HG03196 (cell line): Measurements from ENCODE around the gene ZNF138.

Experiments
- ATAC-seq: cut with Tn5 transposase; IDR thresholded peaks from one replicate; pipeline ENCODE4 v1.9.1; 2021; ENCODE audit not compliant: unreplicated experiment

The ZNF138 gene

DNA sequence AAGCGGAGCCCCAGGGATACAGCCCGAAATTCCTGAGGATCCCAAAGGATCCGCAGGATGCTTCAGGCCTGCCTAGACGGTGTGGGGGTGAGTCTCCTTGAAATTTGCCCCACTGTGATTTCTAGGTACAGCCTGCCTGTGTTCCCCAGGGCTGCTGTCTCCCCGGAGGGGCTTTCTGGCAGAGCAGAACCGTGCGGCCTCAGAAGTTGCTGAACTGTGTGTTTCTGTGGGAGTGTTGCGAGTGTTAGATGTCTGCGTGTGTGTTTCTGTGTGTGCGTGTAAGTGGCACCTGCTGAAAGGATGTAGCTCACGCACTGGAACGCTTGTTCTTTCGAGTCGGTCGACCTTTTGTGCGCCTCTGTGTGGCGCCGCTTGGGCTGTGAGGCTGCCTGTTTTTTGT, 81.0 kb downstream of the ZNF138 start:
- ATAC-seq: no peak

DNA sequence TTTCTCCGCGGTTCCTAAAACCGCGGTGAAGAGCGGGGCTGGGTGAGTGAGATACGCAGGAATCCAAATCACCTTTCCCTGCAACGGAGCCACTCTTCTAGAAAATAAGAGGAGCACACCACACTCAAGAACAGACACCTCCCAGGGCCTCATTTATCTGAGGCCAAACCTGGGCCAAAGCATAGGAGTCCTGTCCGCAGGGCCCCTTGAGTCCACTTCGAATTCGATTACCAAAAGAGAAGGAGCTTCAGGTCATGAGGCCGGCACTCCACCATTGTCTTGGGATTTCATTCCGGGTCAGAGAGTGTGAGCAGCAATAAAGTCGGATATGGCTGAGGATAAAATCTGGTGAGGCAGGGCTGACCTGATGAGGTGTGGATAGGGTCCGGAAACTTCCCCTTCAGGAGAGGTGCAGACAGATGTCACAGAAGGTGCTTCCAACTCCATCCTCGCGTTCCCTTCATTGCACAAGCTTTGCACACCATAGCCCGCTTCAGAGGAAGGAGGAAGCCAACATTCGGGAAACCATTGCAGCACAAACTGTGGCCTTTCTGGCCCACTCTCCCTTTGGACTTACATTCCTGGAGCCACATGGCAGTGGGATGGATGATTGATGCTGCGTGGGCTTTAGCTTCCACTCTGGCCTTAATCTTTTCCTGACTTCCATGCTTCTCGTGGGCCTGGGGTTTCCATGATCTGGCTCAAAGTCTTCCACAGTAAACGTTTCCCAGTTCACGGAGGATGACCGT, 81.6 kb downstream of the ZNF138 start:
- no peak for ATAC-seq

DNA sequence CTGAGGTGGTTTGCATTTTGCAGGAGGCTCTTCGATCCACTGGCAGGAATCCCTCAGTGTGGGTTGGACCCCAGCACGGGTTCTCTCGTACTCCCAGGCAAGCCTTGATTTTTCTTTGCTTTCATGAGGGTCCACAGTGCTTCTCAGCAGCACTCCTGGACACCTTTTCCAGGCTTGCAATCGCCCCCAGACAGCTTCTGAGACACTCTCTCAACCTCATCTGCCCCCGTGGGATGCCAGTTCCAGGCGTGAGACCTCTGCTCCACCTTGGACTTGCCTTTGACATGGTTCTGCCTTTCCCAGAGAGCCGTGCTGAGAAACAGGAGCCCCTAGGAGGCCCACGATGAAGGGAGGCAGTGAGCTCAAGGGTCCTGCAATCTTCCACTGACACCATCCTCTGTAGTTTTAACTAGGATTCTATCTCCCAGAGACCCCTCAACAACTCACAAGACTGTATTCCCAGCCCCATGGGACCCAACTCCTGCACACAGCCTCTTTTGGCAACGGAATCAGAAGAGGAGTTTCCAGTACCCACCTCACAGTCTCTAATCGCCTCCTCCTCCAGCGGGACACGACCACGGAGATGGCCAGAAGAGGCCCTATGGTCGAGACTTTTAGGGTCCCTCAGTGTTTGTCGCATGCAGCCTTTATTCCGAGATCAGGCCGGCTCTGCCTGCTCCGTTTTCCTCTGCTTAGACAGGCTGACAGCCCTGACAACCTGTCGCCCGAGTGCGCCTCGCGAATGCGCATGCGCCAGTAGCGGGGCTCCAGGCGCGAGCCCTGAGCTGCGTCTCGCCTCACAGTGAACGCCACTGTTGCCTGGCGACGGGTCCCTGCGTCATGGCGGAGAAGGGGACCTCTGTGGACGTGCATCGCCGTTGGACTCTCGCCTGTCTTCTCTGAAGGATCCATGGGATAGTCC, 82.8 kb downstream of the ZNF138 start:
- ATAC-seq: no peak

DNA sequence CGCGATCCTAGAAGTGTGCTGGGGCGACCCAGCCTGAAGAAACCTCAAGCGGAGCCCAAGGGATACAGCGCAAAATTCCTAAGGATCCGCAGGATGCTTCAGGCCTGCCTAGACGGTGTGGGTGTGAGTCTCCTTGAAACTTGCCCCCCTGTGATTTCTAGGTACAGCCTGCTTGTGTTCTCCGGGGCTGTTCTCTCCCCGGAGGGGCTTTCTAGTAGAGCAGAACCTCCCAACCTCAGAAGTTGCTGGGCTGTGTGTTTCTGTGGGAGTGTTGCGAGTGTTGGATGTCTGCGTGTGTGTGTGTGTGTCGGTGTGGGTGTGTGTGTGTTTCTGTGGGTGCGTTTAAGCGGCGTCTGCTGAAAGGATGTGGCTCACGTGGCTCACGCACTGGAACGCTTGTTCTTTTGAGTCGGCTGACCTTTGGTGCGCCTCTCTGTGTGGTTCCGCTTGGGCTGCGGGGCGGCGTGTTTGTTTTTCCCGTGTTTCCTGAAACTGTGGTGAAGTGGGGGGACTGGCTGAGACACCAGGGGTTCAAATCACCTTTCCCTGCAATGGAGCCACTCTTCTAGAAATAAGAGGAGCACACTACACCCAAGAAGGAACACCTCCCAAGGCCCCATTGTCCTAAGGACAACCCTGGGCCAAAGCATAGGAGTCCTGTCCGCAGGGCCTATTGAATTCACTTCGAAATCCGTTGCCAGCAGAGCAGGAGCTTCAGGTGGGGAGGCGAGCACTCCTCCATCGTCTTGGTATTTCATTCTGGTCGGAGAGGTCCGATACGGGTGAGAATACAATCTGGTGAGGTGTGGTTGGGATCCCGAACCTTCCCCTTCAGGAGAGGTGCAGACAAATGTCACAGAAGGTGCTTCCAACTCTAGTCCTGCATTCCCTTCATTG, 83.7 kb downstream of the ZNF138 start:
- ATAC-seq: no peak

DNA sequence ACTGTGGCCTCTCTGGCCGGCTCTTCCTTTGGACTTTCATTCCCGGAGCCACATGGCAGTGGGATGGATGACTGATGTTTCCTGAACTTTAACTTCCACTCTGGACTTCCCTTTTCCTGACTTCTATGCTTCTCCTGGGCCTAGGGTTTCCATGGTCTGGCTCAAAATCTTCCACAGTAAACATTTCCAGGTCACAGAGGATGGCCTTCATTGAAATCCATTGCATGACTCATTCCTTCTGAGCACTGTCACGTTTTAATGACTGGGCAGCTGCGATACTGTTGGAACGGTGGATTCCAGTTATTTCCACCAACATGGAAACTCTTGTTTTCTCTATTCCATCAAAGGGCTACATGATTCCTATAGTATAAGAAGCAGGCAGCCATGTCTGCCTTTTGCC, 84.5 kb downstream of the ZNF138 start:
- ATAC-seq: no peak

DNA sequence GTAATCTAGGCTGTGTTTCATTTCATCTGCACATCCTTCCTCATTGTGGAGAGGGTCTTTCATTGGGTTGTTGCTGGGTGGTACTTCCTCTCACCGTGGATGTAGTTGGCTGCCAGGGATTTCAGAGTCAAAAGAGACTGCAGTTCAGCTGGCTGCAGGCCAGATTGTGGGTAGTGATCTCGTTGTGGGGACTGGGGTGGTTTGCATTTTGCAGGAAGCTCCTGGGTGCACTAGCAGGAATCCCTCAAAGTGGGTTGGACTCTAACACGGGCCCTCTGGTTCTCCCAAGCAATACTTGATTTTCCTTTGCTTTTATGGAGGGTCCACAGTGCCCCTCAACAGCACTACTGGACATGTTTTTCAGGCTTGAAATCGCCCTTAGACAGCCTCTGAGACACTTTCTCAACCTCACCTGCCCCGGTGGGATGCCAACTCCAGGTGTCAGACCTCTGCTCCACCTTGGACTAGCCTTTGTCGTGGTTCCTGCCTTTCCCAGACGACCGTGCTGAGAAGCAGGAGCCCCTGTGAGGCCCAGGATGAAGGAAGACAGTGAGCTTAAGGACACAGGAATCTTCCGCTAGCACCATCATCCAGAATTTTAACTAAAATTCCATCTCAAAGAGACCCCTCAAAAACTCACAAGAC, 85.0 kb downstream of the ZNF138 start:
- ATAC-seq: no peak

DNA sequence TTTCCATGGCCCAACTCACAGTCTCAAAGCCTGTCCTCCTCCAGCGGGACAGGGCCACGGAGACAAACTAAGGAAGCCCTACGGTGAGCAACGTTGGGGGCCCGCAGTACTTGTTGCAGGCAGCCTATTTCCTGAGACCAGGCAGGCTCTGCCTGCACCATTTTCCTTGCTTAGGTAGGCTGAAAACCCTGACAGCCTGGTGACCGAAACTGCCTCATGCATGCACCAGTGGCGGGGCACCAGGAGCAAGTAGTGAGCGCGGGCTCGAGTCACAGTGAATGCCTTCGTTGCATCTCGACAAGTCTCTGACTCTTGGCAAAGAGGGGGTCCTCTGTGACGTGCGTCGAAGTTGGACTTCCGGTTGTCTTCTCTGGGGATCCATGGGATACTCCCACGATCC, 85.6 kb downstream of the ZNF138 start:
- ATAC-seq: no peak

DNA sequence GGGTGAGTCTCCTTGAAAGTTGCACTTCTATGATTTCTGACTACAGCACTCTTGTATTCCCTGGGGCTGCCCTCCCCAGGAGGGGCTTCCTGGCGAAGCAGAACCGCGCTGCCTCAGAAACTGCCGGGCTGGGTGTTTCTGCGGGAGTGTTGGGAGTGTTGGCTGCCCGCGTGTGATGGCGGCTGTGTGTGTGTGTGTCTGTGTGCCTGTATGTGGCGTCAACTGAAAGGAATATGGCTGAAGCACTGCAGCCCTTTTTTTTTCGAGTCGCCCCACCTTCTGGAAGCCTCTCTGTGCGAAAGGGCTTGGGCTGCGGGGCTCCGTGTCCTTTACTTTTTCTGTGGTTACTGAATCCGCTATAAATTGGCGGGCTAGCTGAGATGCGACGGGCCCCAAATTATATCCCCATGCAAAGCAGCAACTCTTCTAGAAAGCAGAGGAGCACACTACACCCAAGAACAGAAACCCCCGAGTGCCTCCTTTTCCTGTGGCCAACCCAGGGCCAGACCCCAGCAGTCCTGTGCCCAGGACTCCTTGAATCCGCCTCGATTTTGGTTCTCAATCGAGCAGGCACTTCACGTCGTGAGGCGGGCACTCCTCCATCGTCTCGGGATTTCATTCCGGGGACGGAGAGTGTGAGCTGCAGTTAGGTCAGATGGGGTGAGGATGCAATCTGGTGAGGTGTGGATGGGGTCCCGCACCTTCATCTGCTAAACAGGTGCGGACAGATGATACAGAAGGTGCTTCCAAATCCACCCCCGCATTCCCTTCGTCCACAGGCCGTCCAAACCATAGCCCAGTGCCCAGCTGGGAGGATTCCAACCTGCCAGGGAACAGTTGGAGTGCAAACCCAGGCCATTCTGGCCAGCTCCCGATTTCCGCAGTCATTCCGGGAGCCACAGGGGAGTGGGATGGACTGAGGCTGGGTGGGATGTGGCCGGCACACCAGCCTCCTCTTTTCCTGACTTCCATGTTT, 86.4 kb downstream of the ZNF138 start:
- no peak for ATAC-seq

DNA sequence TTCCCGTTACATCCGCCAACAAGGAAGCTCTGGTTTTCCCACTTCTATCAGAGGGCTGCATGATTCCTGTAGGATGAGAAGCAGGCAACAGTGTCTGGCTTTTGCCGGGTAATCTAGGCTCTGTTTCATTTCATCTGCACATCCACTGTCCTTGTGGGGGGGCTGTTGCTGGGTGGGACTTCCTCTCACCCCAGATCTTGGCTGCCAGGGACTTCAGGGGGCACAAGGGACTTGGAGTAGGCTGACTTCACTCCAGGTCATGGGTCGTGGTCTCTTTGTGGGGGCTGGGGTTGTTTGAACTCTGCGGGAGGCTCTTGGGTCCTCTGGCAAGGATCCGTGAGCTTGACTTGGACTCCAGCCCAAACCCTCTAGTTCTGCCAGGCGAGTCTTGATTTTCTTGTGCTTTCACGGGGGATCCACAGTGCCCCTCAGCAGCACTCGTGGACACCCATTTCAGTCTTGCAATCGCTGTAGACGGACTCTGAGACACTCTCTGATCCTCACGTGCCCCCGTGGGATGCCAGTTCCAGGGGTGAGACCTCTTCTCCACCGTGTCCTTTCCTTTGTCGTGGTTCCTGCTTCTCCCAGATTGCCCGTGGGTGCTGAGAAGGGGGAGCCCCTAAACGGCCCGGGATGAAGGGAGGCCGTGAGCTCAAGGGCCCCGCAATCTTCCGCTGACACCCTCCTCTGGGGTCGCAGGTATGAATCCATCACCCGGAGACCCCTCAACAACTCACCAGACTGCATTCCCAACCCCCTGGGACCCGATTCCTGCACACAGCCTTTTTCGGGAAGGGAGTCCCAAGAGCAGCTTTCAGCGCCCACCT, 87.4 kb downstream of the ZNF138 start:
- no peak for ATAC-seq

DNA sequence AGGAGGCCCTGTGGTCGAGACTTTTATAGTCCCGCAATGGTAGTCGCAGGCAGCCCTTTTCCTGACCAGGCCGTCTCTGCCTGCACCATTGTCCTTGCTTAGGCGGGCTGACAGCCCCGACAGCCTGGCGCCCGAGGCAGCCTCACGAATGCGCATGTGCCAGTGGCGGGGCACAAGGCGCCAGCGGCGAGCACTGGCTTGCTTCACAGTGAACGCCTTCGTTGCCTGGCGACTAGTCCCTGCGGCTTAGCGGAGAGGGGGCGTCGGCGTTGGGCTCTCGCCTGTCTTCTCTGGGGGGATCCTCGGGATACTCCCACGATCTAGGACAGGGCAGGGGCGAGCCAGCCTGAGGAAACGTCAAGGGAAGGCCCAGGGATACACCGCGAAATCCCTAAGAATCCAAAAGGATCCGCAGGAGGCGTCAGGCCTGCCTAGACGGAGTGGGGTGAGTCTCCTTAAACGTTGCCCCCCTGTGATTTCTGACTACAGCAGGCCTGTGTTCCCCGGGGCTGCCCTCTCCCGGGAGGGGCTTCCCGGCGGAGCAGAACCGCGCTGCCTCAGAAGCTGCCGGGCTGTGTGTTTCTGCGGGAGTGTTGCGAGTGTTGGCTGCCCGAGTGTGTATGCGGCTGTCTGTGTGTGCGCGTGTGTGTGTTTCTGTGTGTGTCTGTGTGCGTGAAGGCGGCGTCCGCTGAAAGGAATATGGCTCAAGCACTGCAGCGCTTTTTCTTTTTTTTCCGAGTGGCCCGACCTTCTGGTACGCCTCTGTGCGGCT, 88.3 kb downstream of the ZNF138 start:
- ATAC-seq: no peak
